Transverse colon (tissue), 4 donors: ENCODE results near the gene CERT1. TPM values are rescaled to one million over a fixed set of nuclear protein-coding genes. Genes with fewer than 3 reads are reported as not detected.

ENCODE experiments used
- DNase-seq: peaks from one replicate; pipeline ENCODE4 v3.0.0-alpha.2; 2019
- H3K27ac ChIP-seq, 4 donors: fragments of 200-600 bp; sonication (generic); 2 replicates each; pipeline ENCODE4 v1.5.1; 2016 to 2018; ENCODE audit warnings: inconsistent platforms in 4 of 4
- H3K27me3 ChIP-seq: fragments of 200-600 bp; sonication (generic); 2 replicates; pipeline ENCODE4 v1.5.1; 2017; ENCODE audit warnings: inconsistent platforms
- H3K36me3 ChIP-seq, 4 donors: fragments of 200-600 bp; sonication (generic); 2 replicates each; pipeline ENCODE4 v1.5.1; 2017 to 2019; ENCODE audit warnings: inconsistent platforms in 4 of 4
- H3K4me1 ChIP-seq, 4 donors: fragments of 200-600 bp; sonication (generic); 2 replicates each; pipeline ENCODE4 v1.5.1; 2017 to 2020; ENCODE audit warnings: inconsistent platforms in 4 of 4
- H3K4me3 ChIP-seq, 4 donors: fragments of 200-600 bp; sonication (generic); 1 replicate in 1 of 4; 2 replicates in 3 of 4; pipeline versions ENCODE4 v1.5.1 to v1.6.1; 2017 to 2019; ENCODE audit warnings: inconsistent platforms in 4 of 4
- H3K9me3 ChIP-seq, 2 donors: fragments of 200-600 bp; sonication (generic); 2 replicates each; pipeline ENCODE4 v1.5.1; 2017 to 2019; ENCODE audit warnings: inconsistent platforms in 2 of 2
- CTCF ChIP-seq, 5 experiments: fragments of 200-600 bp in 3 of 5; fragments of 450-650 bp in 2 of 5; sonication (generic) in 3 of 5; IDR thresholded peaks; 1 replicate in 2 of 5; 2 replicates in 3 of 5; pipeline ENCODE4 v1.5.1; 2016 to 2017; ENCODE audit warnings: antibody characterized with exemption in 5 of 5, inconsistent platforms in 3 of 5, mild to moderate bottlenecking in 2 of 5, moderate library complexity in 1 of 5
- EP300 ChIP-seq: sonication (generic); formaldehyde crosslinking; IDR thresholded peaks from one replicate; pipeline ENCODE4 v1.6.1; 2017; ENCODE audit warnings: antibody characterized with exemption, low read depth
- POLR2A ChIP-seq: fragments of 450-650 bp; IDR thresholded peaks from one replicate; pipeline ENCODE4 v1.6.1; 2016; ENCODE audit warnings: antibody characterized with exemption, mild to moderate bottlenecking, moderate library complexity
- POLR2AphosphoS5 ChIP-seq, 3 donors: sonication (generic); formaldehyde crosslinking; IDR thresholded peaks; one replicate each; pipeline ENCODE4 v1.6.1; 2016; ENCODE audit warnings: antibody characterized with exemption in 3 of 3
- WGBS, 2 donors: methylation state at CpG; one replicate each; pipeline ENCODE4 v1.1.5; 2018; ENCODE audit warnings: low coverage in 1 of 2; 5-methylcytosine and 5-hydroxymethylcytosine counted together
- in situ Hi-C, 4 donors: fragments of 200-750 bp; cut with MboI; loops; one replicate each; pipeline versions ENCODE4 v1.15.0 to v1.15.1; 2017; ENCODE audit warnings: low sequenced_read_pairs in 3 of 4, low pct_ligation_motif_present in 1 of 4, low pct_unique_long_range_greater_than_20kb in 1 of 4
- intact Hi-C: fragments of 100-400 bp; cut with DNase I; formaldehyde crosslinking; loops from one replicate; pipeline ENCODE4 v1.15.1; 2023; ENCODE audit warnings: low total_unique reads
- total RNA-seq, 4 donors: library from RNA; depleted of rRNA; stranded (reverse); fragments of >200 nt; gene quantifications; one replicate each; pipeline ENCODE4 v1.1.0, GENCODE V29; 2016

The CERT1 gene
- total RNA-seq, 4 donors from 2014 or later, result 33.2 to 59.5 (median 39.4) TPM

DNA sequence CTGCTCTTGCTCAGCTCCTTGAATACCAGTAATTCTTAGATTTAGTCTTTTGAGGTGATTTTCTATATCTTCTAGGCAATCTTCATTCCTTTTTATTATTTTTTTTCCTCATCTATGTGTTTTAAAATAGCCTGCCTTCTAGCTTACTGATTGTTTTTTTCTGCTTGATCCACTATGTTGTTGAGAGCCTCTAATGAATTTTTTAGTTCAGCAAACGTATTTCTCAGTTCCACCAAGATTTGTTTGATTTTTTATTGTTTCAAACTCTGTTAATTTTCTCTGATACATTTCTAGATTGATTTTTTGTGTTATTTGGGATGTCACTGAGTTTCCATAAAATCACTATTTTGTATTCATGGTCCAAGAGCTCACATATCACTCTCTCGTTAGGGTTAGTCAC lies 9.8 kb upstream of the CERT1 start:
- intact Hi-C loops (no loop called here), in situ Hi-C loops (loop anchor here in 1 of 4 donors (25.0 kb wide), 2 partner anchors 284 to 1959 kb away; partner anchors contain the start of genes ANKRA2, ANKRD31 and UTP15)
- no peak for DNase-seq
- H3K27ac ChIP-seq, result no peak overlapping the region
- H3K4me3 ChIP-seq, result no peak overlapping the region
- WGBS, 2 donors, result 94 to 97% methylated on average over 2 of the region's 2 CpGs
- TF ChIP-seq EP300 (no peak), POLR2A (no peak), POLR2AphosphoS5 (IDR thresholded peaks at IDR 0.05) (no peak), CTCF (IDR thresholded peaks at IDR 0.05) (no peak)
- H3K36me3 ChIP-seq, result peaks cover 0 to 13% (median 5%) of the 10 kb centered on the region in 4 donors
- H3K27me3 ChIP-seq, result no peaks in the 10 kb centered on the region
- peaks cover 14% of the 10 kb centered on the region in 2 donors for H3K9me3 ChIP-seq
- H3K4me1 ChIP-seq, result peaks cover 0 to 10% (median 2%) of the 10 kb centered on the region in 4 donors

GRCh38 chr5:75519761-75520160 lies 8.3 kb upstream of the CERT1 start:
- in situ Hi-C loops, result loop anchor here in 1 of 4 donors (25.0 kb wide), 2 partner anchors 282 to 1957 kb away; partner anchors contain the start of genes ANKRA2, ANKRD31 and UTP15
- TF ChIP-seq EP300 (no peak), POLR2AphosphoS5 (IDR thresholded peaks at IDR 0.05) (no peak), POLR2A (no peak), CTCF (IDR thresholded peaks at IDR 0.05) (no peak)
- intact Hi-C loops, result no loop called here
- Histone ChIP-seq H3K27ac (no peak overlapping the region), H3K4me1 (peaks cover 0 to 12% (median 2%) of the 10 kb centered on the region in 4 donors), H3K36me3 (peaks cover 0 to 13% (median 5%) of the 10 kb centered on the region in 4 donors), H3K4me3 (no peak overlapping the region), H3K27me3 (no peaks in the 10 kb centered on the region), H3K9me3 (peaks cover 14% of the 10 kb centered on the region in 2 donors)
- WGBS, 2 donors, result 76 to 77% methylated on average over 1 of the region's 1 CpG
- no peak for DNase-seq

DNA sequence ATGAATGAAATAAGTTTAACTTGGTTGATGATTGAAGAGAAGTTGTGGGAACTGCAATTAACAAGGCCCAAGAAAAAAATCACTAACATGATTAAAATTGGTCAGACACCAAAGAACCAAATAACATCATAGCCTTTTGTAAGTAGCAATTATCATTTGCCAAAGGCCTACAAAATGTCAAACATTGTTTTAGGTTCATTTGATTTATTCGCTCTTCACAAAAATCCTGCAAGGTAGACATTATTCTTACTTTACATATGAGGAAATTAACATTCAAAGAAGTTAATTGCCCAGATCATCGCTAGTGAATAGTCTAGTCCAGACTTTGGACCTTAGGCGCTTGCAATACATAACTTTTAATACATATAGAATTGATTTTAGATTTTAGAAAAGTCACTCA lies 2.9 kb upstream of the CERT1 start:
- Histone ChIP-seq H3K4me1 (peaks cover 12 to 37% (median 17%) of the 10 kb centered on the region in 4 donors), H3K27ac (no peak overlapping the region), H3K9me3 (no peaks in the 10 kb centered on the region), H3K4me3 (no peak overlapping the region), H3K27me3 (no peaks in the 10 kb centered on the region), H3K36me3 (no peaks in the 10 kb centered on the region)
- 91 to 94% methylated on average over 3 of the region's 3 CpGs for WGBS, 2 donors
- TF ChIP-seq POLR2A, result no peak
- TF ChIP-seq EP300, result no peak
- TF ChIP-seq POLR2AphosphoS5 (IDR thresholded peaks at IDR 0.05), result no peak
- TF ChIP-seq CTCF (IDR thresholded peaks at IDR 0.05), result no peak
- intact Hi-C loops, result no loop called here
- in situ Hi-C loops, result loop anchor here in 1 of 4 donors (25.0 kb wide), 2 partner anchors 277 to 1952 kb away; partner anchors contain the start of genes ANKRA2, ANKRD31 and UTP15
- no peak for DNase-seq

DNA sequence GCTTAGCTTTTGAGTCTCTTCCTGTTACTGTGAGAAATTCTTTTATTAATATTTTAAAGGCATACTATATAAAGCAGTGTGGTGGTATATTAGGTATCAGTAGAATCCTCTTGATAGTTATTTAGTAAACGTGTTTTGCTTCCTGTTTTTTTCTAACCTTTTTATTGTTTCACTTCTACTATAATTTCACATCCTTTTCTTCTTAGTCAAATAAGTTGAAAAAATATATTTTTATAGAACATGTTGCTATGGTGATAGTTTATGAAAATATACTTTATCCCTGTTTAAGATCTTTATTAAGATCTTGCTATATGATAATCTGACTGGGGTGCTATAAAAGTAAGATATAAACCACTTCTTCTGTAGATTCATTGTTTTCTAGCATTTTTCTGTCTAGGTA lies 2.4 kb upstream of the CERT1 start:
- DNase-seq, result no peak
- H3K4me1 ChIP-seq, result peaks cover 12 to 42% (median 18%) of the 10 kb centered on the region in 4 donors
- H3K27ac ChIP-seq, result no peak overlapping the region
- in situ Hi-C loops (loop anchor here in 1 of 4 donors (25.0 kb wide), 2 partner anchors 277 to 1952 kb away; partner anchors contain the start of genes ANKRA2, ANKRD31 and UTP15), intact Hi-C loops (no loop called here)
- H3K36me3 ChIP-seq, result no peaks in the 10 kb centered on the region
- no peak for TF ChIP-seq POLR2A
- TF ChIP-seq POLR2AphosphoS5 (IDR thresholded peaks at IDR 0.05), result no peak
- TF ChIP-seq CTCF (IDR thresholded peaks at IDR 0.05), result no peak
- TF ChIP-seq EP300, result no peak
- 39 to 56% methylated on average over 1 of the region's 1 CpG for WGBS, 2 donors
- no peak overlapping the region for H3K4me3 ChIP-seq
- no peaks in the 10 kb centered on the region for H3K9me3 ChIP-seq
- no peaks in the 10 kb centered on the region for H3K27me3 ChIP-seq
